Mesendoderm (in vitro differentiated cells): Measurements from ENCODE around the gene FA2H.

Experiments
- DNase-seq: peaks from one replicate; pipeline ENCODE4 v3.0.0; 2013
- H2AK5ac ChIP-seq: 2 replicates; pipeline ENCODE4 v1.6.1; 2013; ENCODE audit warnings: low read length, inconsistent platforms
- H2BK120ac ChIP-seq: 2 replicates; pipeline ENCODE4 v1.6.1; 2013; ENCODE audit warnings: low read depth, mild to moderate bottlenecking, low read length, moderate library complexity, mixed read lengths
- H2BK15ac ChIP-seq: replicated peaks from 2 replicates; pipeline ENCODE4 v1.6.1; 2013; ENCODE audit warnings: low read depth, mild to moderate bottlenecking, moderate library complexity
- H2BK5ac ChIP-seq: 2 replicates; pipeline ENCODE4 v1.6.1; 2013; ENCODE audit warnings: low read length, inconsistent platforms
- H3K18ac ChIP-seq: 2 replicates; pipeline ENCODE4 v1.6.1; 2013; ENCODE audit warnings: mild to moderate bottlenecking, low read length, mixed read lengths
- H3K23ac ChIP-seq: one replicate; pipeline ENCODE4 v1.6.1; 2013; ENCODE audit warnings: low read length
- H3K27ac ChIP-seq: 2 replicates; pipeline ENCODE4 v1.5.1; 2013; ENCODE audit warnings: low read depth, mild to moderate bottlenecking, inconsistent platforms, low read length, moderate library complexity
- H3K27me3 ChIP-seq: 2 replicates; pipeline ENCODE4 v1.6.1; 2013; ENCODE audit warnings: low read length, control low read depth, mild to moderate bottlenecking, inconsistent platforms; ENCODE audit not compliant: insufficient read depth, poor library complexity
- H3K36me3 ChIP-seq: 2 replicates; pipeline ENCODE4 v1.6.1; 2013; ENCODE audit warnings: low read length, inconsistent platforms; ENCODE audit not compliant: control insufficient read depth, insufficient read depth
- H3K4ac ChIP-seq: one replicate; pipeline ENCODE4 v1.6.1; 2013; ENCODE audit warnings: low read depth, mild to moderate bottlenecking, low read length, moderate library complexity
- H3K4me1 ChIP-seq: 2 replicates; pipeline ENCODE4 v1.6.1; 2013; ENCODE audit warnings: low read depth, low read length, inconsistent platforms; ENCODE audit not compliant: control insufficient read depth
- H3K4me2 ChIP-seq: 2 replicates; pipeline ENCODE4 v1.6.1; 2013; ENCODE audit warnings: low read length
- H3K4me3 ChIP-seq: 2 replicates; pipeline ENCODE4 v1.5.1; 2013; ENCODE audit warnings: mild to moderate bottlenecking, low read length
- H3K56ac ChIP-seq: one replicate; pipeline ENCODE4 v1.6.1; 2013; ENCODE audit warnings: low read length
- H3K79me1 ChIP-seq: 2 replicates; pipeline ENCODE4 v1.6.1; 2013; ENCODE audit warnings: low read length, inconsistent platforms
- H3K79me2 ChIP-seq: 2 replicates; pipeline ENCODE4 v1.6.1; 2013; ENCODE audit warnings: mild to moderate bottlenecking, low read length; ENCODE audit not compliant: control insufficient read depth, insufficient read depth
- H3K9ac ChIP-seq: 2 replicates; pipeline ENCODE4 v1.6.1; 2013; ENCODE audit warnings: low read length, inconsistent platforms
- H4K5ac ChIP-seq: one replicate; pipeline ENCODE4 v1.6.1; 2013; ENCODE audit warnings: low read length
- H4K8ac ChIP-seq: one replicate; pipeline ENCODE4 v1.6.1; 2013; ENCODE audit warnings: low read depth, mild to moderate bottlenecking, control low read depth, low read length, moderate library complexity
- WGBS: extraction: QIAGEN DNeasy Blood & Tissue Kit; methylation state at CpG from one replicate; pipeline ENCODE4 v1.1.7; 2013; ENCODE audit warnings: low lambda C conversion rate, missing lambda C conversion rate; ENCODE audit not compliant: insufficient coverage; ENCODE audit errors: extremely low coverage; 5-methylcytosine and 5-hydroxymethylcytosine counted together

Gene FA2H

DNA sequence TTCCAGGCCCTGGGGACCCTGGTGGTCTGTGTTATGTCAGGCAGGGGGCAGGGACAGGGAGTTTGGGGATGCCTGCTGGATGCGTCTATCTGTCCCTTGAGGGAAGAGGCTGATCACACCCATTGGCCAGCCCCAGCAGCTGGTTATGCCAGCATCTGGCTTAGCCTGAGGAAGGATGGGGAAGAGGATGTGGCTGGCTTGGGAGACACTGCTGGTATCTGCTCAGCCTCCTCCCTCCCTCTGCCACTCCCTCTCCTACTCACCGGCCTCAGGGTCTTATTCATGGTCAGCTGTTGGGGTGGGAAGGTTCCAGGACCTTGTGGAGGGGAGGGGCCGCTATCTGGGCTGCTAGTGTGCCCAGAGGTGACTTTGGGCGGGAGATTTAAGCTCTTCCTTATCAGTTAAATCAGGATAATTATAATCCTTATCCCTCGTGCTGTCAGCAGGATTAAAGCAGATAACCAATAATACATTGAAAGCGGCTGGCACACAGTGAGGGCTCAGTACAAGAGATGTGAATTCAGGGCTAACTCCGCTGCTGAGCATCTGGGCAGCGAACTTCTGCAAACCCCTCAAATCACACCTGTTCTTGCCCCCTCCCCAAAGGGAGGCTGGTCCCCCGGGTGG is 38.0 kb downstream of the FA2H start:
- no peak overlapping the region for H2BK5ac ChIP-seq
- no peak overlapping the region for H3K4me3 ChIP-seq
- no peak overlapping the region for H2AK5ac ChIP-seq
- H3K27ac ChIP-seq, result no peak overlapping the region
- no peak overlapping the region for H3K4ac ChIP-seq
- peak; percentile 58 for DNase-seq
- peaks cover 10% of the 10 kb centered on the region for H3K4me1 ChIP-seq
- H2BK15ac ChIP-seq, result no peak overlapping the region
- no peaks in the 10 kb centered on the region for H3K27me3 ChIP-seq
- H3K4me2 ChIP-seq, result no peak overlapping the region
- H4K8ac ChIP-seq, result no peak overlapping the region
- no peaks in the 10 kb centered on the region for H3K36me3 ChIP-seq
- no peak overlapping the region for H3K18ac ChIP-seq
- no CpG with 5 or more reads among the region's 9 CpGs for WGBS
- H3K23ac ChIP-seq, result no peak overlapping the region
- no peak overlapping the region for H4K5ac ChIP-seq
- H3K79me2 ChIP-seq, result no peaks in the 10 kb centered on the region
- no peak overlapping the region for H2BK120ac ChIP-seq
- H3K56ac ChIP-seq, result no peak overlapping the region
- no peaks in the 10 kb centered on the region for H3K79me1 ChIP-seq
- H3K9ac ChIP-seq, result no peak overlapping the region

DNA sequence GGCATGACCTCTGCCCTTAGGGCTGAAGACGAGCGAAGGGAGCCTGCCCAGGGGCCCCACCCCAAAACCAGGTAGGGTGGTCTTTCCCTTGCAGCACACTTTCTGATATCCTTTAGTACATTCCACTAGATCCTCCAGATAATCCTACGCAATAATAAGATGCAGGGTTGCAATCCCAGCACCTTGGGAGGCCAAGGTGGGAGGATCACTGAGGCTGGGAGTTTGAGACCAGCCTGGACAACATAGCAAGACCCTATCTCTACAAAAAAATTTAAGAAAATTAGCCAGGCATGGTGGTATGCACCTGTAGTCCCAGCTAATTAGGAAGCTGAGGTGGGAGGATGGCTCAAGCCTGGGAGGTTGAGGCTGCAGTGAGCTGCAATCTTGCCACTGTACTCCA is 39.1 kb downstream of the FA2H start:
- H3K27me3 ChIP-seq, result no peaks in the 10 kb centered on the region
- no peaks in the 10 kb centered on the region for H3K36me3 ChIP-seq
- H3K4me1 ChIP-seq, result peaks cover 10% of the 10 kb centered on the region
- WGBS, result no CpG with 5 or more reads among the region's 3 CpGs
- no peak overlapping the region for H4K5ac ChIP-seq
- no peak overlapping the region for H4K8ac ChIP-seq
- H3K4me2 ChIP-seq, result no peak overlapping the region
- H2AK5ac ChIP-seq, result no peak overlapping the region
- H3K27ac ChIP-seq, result no peak overlapping the region
- H2BK15ac ChIP-seq, result no peak overlapping the region
- no peak overlapping the region for H2BK5ac ChIP-seq
- no peak overlapping the region for H3K56ac ChIP-seq
- no peak overlapping the region for H3K4ac ChIP-seq
- no peak overlapping the region for H3K9ac ChIP-seq
- no peaks in the 10 kb centered on the region for H3K79me2 ChIP-seq
- no peak for DNase-seq
- H3K79me1 ChIP-seq, result no peaks in the 10 kb centered on the region
- H2BK120ac ChIP-seq, result no peak overlapping the region
- H3K18ac ChIP-seq, result no peak overlapping the region
- H3K4me3 ChIP-seq, result no peak overlapping the region
- H3K23ac ChIP-seq, result no peak overlapping the region

DNA sequence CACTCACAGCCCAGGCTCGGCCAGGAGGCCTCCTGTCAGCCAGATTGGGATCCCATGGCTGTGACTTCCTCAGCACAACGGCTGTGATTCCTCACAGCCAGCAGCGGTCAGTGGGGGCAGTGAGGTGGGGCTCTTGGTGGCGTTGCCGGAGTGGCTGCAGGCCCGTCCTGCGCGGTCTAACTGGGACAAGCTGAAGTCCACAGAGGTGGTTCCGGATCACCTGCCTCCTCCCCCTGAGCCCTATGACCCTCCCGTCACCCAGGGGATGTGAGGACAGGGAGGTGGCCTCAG is 39.5 kb downstream of the FA2H start:
- Histone ChIP-seq H3K4me2 (no peak overlapping the region), H4K8ac (no peak overlapping the region), H2BK120ac (no peak overlapping the region), H3K79me1 (no peaks in the 10 kb centered on the region), H3K18ac (peak overlapping the region; percentile 14), H3K4me1 (peaks cover 12% of the 10 kb centered on the region), H4K5ac (no peak overlapping the region), H3K79me2 (no peaks in the 10 kb centered on the region), H3K27ac (no peak overlapping the region), H2BK5ac (no peak overlapping the region), H3K4ac (no peak overlapping the region), H3K36me3 (no peaks in the 10 kb centered on the region), H3K23ac (no peak overlapping the region), H2BK15ac (no peak overlapping the region), H3K27me3 (no peaks in the 10 kb centered on the region), H2AK5ac (no peak overlapping the region), H3K56ac (peak overlapping the region; percentile 73), H3K4me3 (no peak overlapping the region), H3K9ac (no peak overlapping the region)
- no peak for DNase-seq
- WGBS, result no CpG with 5 or more reads among the region's 10 CpGs

DNA sequence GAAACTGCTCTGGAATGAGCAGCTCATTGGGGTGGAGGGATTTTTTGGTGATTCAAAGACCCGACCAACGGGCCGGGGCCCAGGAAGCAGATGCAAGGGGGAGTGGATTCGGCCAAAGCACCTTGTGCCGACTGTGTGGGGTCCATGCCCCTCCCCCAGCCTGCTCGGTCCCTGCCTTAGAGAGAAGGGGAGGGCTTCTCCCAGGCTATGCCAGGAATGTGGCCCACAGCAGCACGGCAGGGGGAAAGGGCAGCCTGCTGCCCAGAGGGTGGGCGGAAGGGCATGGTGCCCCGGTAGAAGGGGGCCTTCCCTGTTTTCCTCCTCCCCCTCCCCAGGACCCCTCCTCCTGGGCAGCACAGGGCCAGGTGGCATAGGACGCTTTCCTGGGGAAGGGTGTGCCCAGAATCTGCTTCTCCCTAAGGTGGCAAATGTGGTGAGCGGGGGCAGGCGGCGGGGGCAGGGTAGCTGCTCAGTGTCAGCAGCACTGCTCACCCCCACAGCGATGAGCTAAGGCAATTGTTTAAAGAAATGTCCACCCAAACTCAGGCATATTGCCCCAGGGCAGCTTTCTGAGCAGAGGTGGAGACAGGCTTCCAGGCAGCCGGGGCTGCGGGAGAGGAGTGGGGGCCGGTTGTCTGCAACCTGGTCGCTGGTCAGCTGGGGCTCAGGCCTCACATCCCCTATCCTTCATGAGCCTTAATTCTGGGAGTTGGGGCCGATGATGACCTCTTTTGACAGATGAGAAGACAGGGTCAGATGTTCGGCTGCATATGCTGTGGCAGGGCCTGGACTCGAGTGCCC is 40.1 kb downstream of the FA2H start:
- DNase-seq, result peak; percentile 74
- Histone ChIP-seq H3K18ac (peak overlapping the region; percentile 28), H2AK5ac (no peak overlapping the region), H4K8ac (no peak overlapping the region), H3K9ac (no peak overlapping the region), H3K4me1 (peaks cover 17% of the 10 kb centered on the region), H3K27me3 (no peaks in the 10 kb centered on the region), H3K4ac (peak overlapping the region; percentile 19), H3K79me2 (no peaks in the 10 kb centered on the region), H3K4me2 (no peak overlapping the region), H3K23ac (peak overlapping the region; percentile 57), H4K5ac (no peak overlapping the region), H3K56ac (peak overlapping the region; percentile 73), H3K4me3 (no peak overlapping the region), H2BK120ac (no peak overlapping the region), H2BK5ac (no peak overlapping the region), H2BK15ac (no peak overlapping the region), H3K79me1 (no peaks in the 10 kb centered on the region), H3K36me3 (no peaks in the 10 kb centered on the region), H3K27ac (no peak overlapping the region)
- WGBS, result no CpG with 5 or more reads among the region's 21 CpGs

DNA sequence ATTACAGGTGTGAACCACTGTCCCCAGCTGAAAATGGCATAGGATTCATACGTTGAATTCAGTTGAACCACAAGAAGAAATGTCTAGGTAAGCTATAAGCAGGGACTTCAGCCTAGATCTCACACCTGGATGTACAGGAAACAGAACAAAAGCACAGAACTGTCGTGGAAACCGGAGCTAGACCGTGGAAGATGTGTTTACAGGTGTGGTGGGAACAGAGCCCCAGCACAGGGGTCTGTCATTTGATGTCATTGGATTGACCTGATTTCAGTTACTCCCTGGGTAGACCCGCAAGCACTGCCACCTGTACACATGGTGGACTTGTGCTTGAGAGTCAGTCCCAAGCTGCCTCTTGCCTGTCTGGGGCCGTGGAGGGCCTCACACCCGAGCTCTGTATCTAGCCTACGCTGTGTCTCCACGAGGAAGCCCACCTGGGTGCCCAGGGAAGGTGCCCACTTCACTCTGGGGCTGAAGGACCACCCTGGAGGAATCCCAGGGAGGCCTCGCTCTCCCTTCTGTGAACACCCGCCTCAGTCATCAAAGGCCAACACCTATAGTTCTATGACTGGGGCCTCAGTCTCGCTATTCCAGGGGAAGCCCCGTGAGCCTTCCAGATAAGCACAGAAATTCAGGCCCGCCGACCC is 41.8 kb downstream of the FA2H start:
- peaks cover 17% of the 10 kb centered on the region for H3K4me1 ChIP-seq
- H3K79me2 ChIP-seq, result no peaks in the 10 kb centered on the region
- no peak overlapping the region for H3K4ac ChIP-seq
- no peak overlapping the region for H3K23ac ChIP-seq
- H2AK5ac ChIP-seq, result no peak overlapping the region
- H3K36me3 ChIP-seq, result no peaks in the 10 kb centered on the region
- WGBS, result no CpG with 5 or more reads among the region's 15 CpGs
- H3K4me3 ChIP-seq, result no peak overlapping the region
- no peak overlapping the region for H4K5ac ChIP-seq
- no peak overlapping the region for H3K9ac ChIP-seq
- H3K27ac ChIP-seq, result no peak overlapping the region
- no peak overlapping the region for H2BK5ac ChIP-seq
- no peak overlapping the region for H4K8ac ChIP-seq
- H3K27me3 ChIP-seq, result no peaks in the 10 kb centered on the region
- H3K79me1 ChIP-seq, result no peaks in the 10 kb centered on the region
- H3K56ac ChIP-seq, result no peak overlapping the region
- H2BK120ac ChIP-seq, result no peak overlapping the region
- H3K18ac ChIP-seq, result no peak overlapping the region
- no peak for DNase-seq
- no peak overlapping the region for H2BK15ac ChIP-seq
- H3K4me2 ChIP-seq, result no peak overlapping the region
